Neuronal stem cell (in vitro differentiated cells): ENCODE results near the gene ANKRD40CL. TPM values are rescaled to one million over a fixed set of nuclear protein-coding genes. Genes with fewer than 3 reads are reported as not detected.

Source experiments
- DNase-seq: peaks from one replicate; pipeline ENCODE4 v3.0.0-alpha.2; 2013; ENCODE audit warnings: low spot score
- H2AFZ ChIP-seq: one replicate; pipeline ENCODE4 v1.6.1; 2013; ENCODE audit warnings: mild to moderate bottlenecking, low read length, inconsistent platforms
- H2AK5ac ChIP-seq: 2 replicates; pipeline ENCODE4 v1.6.1; 2013; ENCODE audit warnings: low read depth, mild to moderate bottlenecking, inconsistent platforms, low read length, moderate library complexity, mixed read lengths
- H2BK120ac ChIP-seq: 2 replicates; pipeline ENCODE4 v1.6.1; 2013; ENCODE audit warnings: low read depth, mild to moderate bottlenecking, inconsistent platforms, low read length, moderate library complexity, mixed read lengths
- H2BK12ac ChIP-seq: one replicate; pipeline ENCODE4 v1.6.1; 2013; ENCODE audit warnings: low read length, inconsistent platforms
- H2BK15ac ChIP-seq: 2 replicates; pipeline ENCODE4 v1.6.1; 2013; ENCODE audit warnings: mild to moderate bottlenecking, low read length, inconsistent platforms, mixed read lengths
- H2BK5ac ChIP-seq: one replicate; pipeline ENCODE4 v1.6.1; 2013; ENCODE audit warnings: inconsistent platforms, mild to moderate bottlenecking, low read length, moderate library complexity
- H3K14ac ChIP-seq: one replicate; pipeline ENCODE4 v1.6.1; 2013; ENCODE audit warnings: low read length, inconsistent platforms
- H3K18ac ChIP-seq: 2 replicates; pipeline ENCODE4 v1.6.1; 2013; ENCODE audit warnings: low read length, inconsistent platforms
- H3K23ac ChIP-seq: 2 replicates; pipeline ENCODE4 v1.6.1; 2013; ENCODE audit warnings: low read depth, mild to moderate bottlenecking, mixed read lengths, low read length, inconsistent platforms; ENCODE audit not compliant: poor library complexity
- H3K27ac ChIP-seq: replicated peaks from 3 replicates; pipeline ENCODE4 v1.5.1; 2013; ENCODE audit warnings: low read length, inconsistent platforms
- H3K27me3 ChIP-seq, 3 experiments: 2 replicates each; pipeline ENCODE4 v1.6.1; 2013; ENCODE audit warnings: low read length in 3 of 3, mild to moderate bottlenecking in 2 of 3, inconsistent platforms in 1 of 3, low read depth in 1 of 3, mixed read lengths in 1 of 3, moderate library complexity in 1 of 3; ENCODE audit not compliant: control insufficient read depth in 3 of 3, insufficient read depth in 3 of 3
- H3K36me3 ChIP-seq, 2 donors: replicated peaks in 1 of 2; 2 replicates each; pipeline ENCODE4 v1.6.1; 2013; ENCODE audit warnings: low read length in 2 of 2; ENCODE audit not compliant: control insufficient read depth in 2 of 2, insufficient read depth in 2 of 2
- H3K4ac ChIP-seq: 2 replicates; pipeline ENCODE4 v1.6.1; 2013; ENCODE audit warnings: inconsistent platforms, mild to moderate bottlenecking, low read length, moderate library complexity
- H3K4me1 ChIP-seq, 2 donors: 1 replicate in 1 of 2; 2 replicates in 1 of 2; pipeline ENCODE4 v1.6.1; 2013; ENCODE audit warnings: low read length in 2 of 2, low read depth in 1 of 2; ENCODE audit not compliant: control insufficient read depth in 2 of 2, insufficient read depth in 1 of 2
- H3K4me2 ChIP-seq: one replicate; pipeline ENCODE4 v1.6.1; 2013; ENCODE audit warnings: mild to moderate bottlenecking, low read length, inconsistent platforms; ENCODE audit not compliant: insufficient read depth, poor library complexity, severe bottlenecking
- H3K4me3 ChIP-seq, 2 donors: 2 replicates each; pipeline ENCODE4 v1.5.1; 2013; ENCODE audit warnings: low read length in 2 of 2, mild to moderate bottlenecking in 2 of 2, inconsistent platforms in 1 of 2, moderate library complexity in 1 of 2
- H3K79me1 ChIP-seq: one replicate; pipeline ENCODE4 v1.6.1; 2013; ENCODE audit warnings: low read depth, mild to moderate bottlenecking, inconsistent platforms, low read length, moderate library complexity
- H3K9ac ChIP-seq: one replicate; pipeline ENCODE4 v1.6.1; 2013; ENCODE audit warnings: mild to moderate bottlenecking, low read depth, low read length, inconsistent platforms; ENCODE audit not compliant: poor library complexity
- H3K9me3 ChIP-seq, 2 donors: replicated peaks in 1 of 2; 2 replicates each; pipeline versions ENCODE3 to v1.6.1; 2013; ENCODE audit warnings: low read length in 2 of 2, mild to moderate bottlenecking in 2 of 2, inconsistent platforms in 1 of 2, low read depth in 1 of 2, mixed read lengths in 1 of 2, moderate library complexity in 1 of 2; ENCODE audit not compliant: control insufficient read depth in 2 of 2, insufficient read depth in 1 of 2
- H4K8ac ChIP-seq: one replicate; pipeline ENCODE4 v1.6.1; 2013; ENCODE audit warnings: low read depth, mild to moderate bottlenecking, inconsistent platforms, low read length, moderate library complexity
- H4K91ac ChIP-seq: one replicate; pipeline ENCODE4 v1.6.1; 2013; ENCODE audit warnings: low read length, low read depth, mild to moderate bottlenecking, inconsistent platforms; ENCODE audit not compliant: poor library complexity
- WGBS, 2 donors: extraction: QIAGEN DNeasy Blood & Tissue Kit; methylation state at CpG; one replicate each; pipeline ENCODE4 v1.1.7; 2013; ENCODE audit warnings: missing lambda C conversion rate in 2 of 2, mixed read lengths in 1 of 2; ENCODE audit not compliant: insufficient read length in 2 of 2, insufficient replicate concordance in 1 of 2; ENCODE audit errors: extremely low coverage in 2 of 2; 5-methylcytosine and 5-hydroxymethylcytosine counted together
- polyA plus RNA-seq, 2 experiments: library from polyadenylated mRNA; stranded (reverse); fragments of 200-250 nt; gene quantifications; one replicate each; pipeline ENCODE4 v1.2.3, GENCODE V29; 2013

Gene ANKRD40CL
- not detected for polyA plus RNA-seq (2013, experiment 1 of 2)
- polyA plus RNA-seq (2013, experiment 2 of 2), result not detected

DNA sequence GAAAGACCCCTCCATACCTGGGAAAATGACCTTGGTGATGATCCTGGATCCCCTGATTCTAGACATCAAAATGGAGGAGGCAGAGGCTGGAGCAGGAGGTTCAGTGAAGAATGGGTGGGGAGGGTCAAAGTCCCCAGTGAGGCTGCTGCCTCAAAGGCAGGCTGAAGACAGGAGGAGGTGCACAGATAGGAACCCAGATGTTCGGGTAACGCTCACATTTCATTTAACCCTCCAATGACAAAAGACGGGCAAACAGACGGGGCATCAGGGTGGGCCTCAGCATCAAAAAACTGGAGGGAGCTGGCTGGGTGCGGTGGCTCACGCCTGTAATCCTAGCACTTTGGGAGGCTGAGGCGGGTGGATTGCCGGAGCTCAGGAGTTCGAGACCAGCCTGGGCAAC lies at the start of gene ANKRD40CL:
TSS of gene ANKRD40CL (minus strand) at position 73 of the 400 bp plus-strand sequence. CDS start 605 bp downstream, outside the sequence.
- Histone ChIP-seq H3K4me2 (no peak within 1 kb of the TSS), H3K27me3 (peaks cover 0 to 6% (median 0%) of the 10 kb centered on the region in 3 experiments), H3K23ac (no peak within 1 kb of the TSS), H3K36me3 (no peaks in the 10 kb centered on the region), H2AK5ac (no peak within 1 kb of the TSS), H2BK120ac (no peak within 1 kb of the TSS), H3K14ac (no peak within 1 kb of the TSS), H3K4me3 (no peak within 1 kb of the TSS), H3K9ac (no peak within 1 kb of the TSS), H3K79me1 (no peaks in the 10 kb centered on the region), H2BK15ac (peak within 1 kb of the TSS; percentile 61), H3K18ac (peak within 1 kb of the TSS; percentile 67), H2BK5ac (no peak within 1 kb of the TSS), H4K8ac (no peak within 1 kb of the TSS), H3K4me1 (peaks cover 3 to 36% of the 10 kb centered on the region in 2 donors), H2AFZ (no peak within 1 kb of the TSS), H4K91ac (peak within 1 kb of the TSS; percentile 67), H3K9me3 (peaks cover 0 to 1% of the 10 kb centered on the region in 2 donors), H3K27ac (no peak within 1 kb of the TSS), H2BK12ac (no peak within 1 kb of the TSS), H3K4ac (no peak within 1 kb of the TSS)
- WGBS, 2 donors, result no CpG with 5 or more reads among the region's 9 CpGs
- DNase-seq, result no peak

GRCh38 chr17:50816271-50816670 lies 49.0 kb upstream of the ANKRD40CL start:
- Histone ChIP-seq H2BK15ac (no peak overlapping the region), H3K27me3 (peaks cover 0 to 24% (median 0%) of the 10 kb centered on the region in 3 experiments), H2AK5ac (peak overlapping the region; percentile 22), H3K36me3 (no peaks in the 10 kb centered on the region), H2BK120ac (no peak overlapping the region), H4K91ac (no peak overlapping the region), H2BK5ac (no peak overlapping the region), H3K4ac (no peak overlapping the region), H3K4me3 (no peak overlapping the region), H3K23ac (no peak overlapping the region), H3K4me2 (no peak overlapping the region), H2BK12ac (no peak overlapping the region), H3K9ac (no peak overlapping the region), H3K9me3 (no peaks in the 10 kb centered on the region), H3K79me1 (no peaks in the 10 kb centered on the region), H4K8ac (no peak overlapping the region), H3K14ac (no peak overlapping the region), H2AFZ (no peak overlapping the region), H3K4me1 (peaks cover 0 to 5% of the 10 kb centered on the region in 2 donors), H3K27ac (no peak overlapping the region), H3K18ac (no peak overlapping the region)
- no CpG with 5 or more reads among the region's 5 CpGs for WGBS, 2 donors
- DNase-seq, result no peak

- Histone ChIP-seq H4K8ac (no peak overlapping the region), H2BK12ac (no peak overlapping the region), H3K4me2 (no peak overlapping the region), H3K79me1 (no peaks in the 10 kb centered on the region), H2BK15ac (no peak overlapping the region), H3K4me1 (peaks cover 0 to 5% of the 10 kb centered on the region in 2 donors), H3K4me3 (no peak overlapping the region), H4K91ac (no peak overlapping the region), H3K27me3 (peaks cover 0 to 29% (median 0%) of the 10 kb centered on the region in 3 experiments), H3K27ac (no peak overlapping the region), H3K4ac (no peak overlapping the region), H3K23ac (no peak overlapping the region), H3K9ac (no peak overlapping the region), H3K36me3 (no peaks in the 10 kb centered on the region), H3K18ac (no peak overlapping the region), H3K9me3 (no peaks in the 10 kb centered on the region), H2AK5ac (no peak overlapping the region), H2AFZ (no peak overlapping the region), H2BK120ac (no peak overlapping the region), H3K14ac (no peak overlapping the region), H2BK5ac (no peak overlapping the region)
- no peak for DNase-seq
- no CpG with 5 or more reads among the region's 3 CpGs for WGBS, 2 donors
These were observed 48.1 kb upstream of the ANKRD40CL start for GRCh38 chr17:50815400-50815799.

- Histone ChIP-seq H2AK5ac (no peak overlapping the region), H3K4ac (no peak overlapping the region), H3K4me1 (peaks cover 0 to 5% of the 10 kb centered on the region in 2 donors), H2BK12ac (no peak overlapping the region), H3K79me1 (no peaks in the 10 kb centered on the region), H3K9me3 (no peaks in the 10 kb centered on the region), H3K27me3 (peaks cover 0 to 20% (median 0%) of the 10 kb centered on the region in 3 experiments), H4K8ac (no peak overlapping the region), H4K91ac (no peak overlapping the region), H3K14ac (no peak overlapping the region), H3K23ac (no peak overlapping the region), H2BK120ac (no peak overlapping the region), H3K36me3 (no peaks in the 10 kb centered on the region), H3K4me3 (no peak overlapping the region), H3K18ac (no peak overlapping the region), H2AFZ (no peak overlapping the region), H3K9ac (no peak overlapping the region), H2BK5ac (no peak overlapping the region), H3K27ac (no peak overlapping the region), H2BK15ac (no peak overlapping the region), H3K4me2 (no peak overlapping the region)
- DNase-seq, result no peak
These were observed 46.3 kb upstream of the ANKRD40CL start for GRCh38 chr17:50813583-50813982.
